Stimulated activated naive CD8-positive, alpha-beta T cell treated with anti-CD3 and anti-CD28 coated beads, Interleukin-15, Interleukin-2, amounts not matched to agents 100 ng/mL and 50 ng/mL, for 24 hours (primary cell): Measurements from ENCODE around the gene BABAM2.
"Not testable (repeated sequence)": the region's sequence is repeated elsewhere in the genome, so short reads cannot be mapped to it uniquely, and the experiment has no call there.

ENCODE experiments used
- H3K27ac Mint-ChIP-seq: one replicate; pipeline ENCODE4 v1.8.0; 2021; ENCODE audit warnings: mild to moderate bottlenecking, mixed read lengths
- H3K27me3 Mint-ChIP-seq: one replicate; pipeline ENCODE4 v1.8.0; 2021; ENCODE audit warnings: mixed read lengths
- H3K36me3 Mint-ChIP-seq: one replicate; pipeline ENCODE4 v1.8.0; 2021; ENCODE audit warnings: low read depth, mixed read lengths
- H3K4me1 Mint-ChIP-seq: one replicate; pipeline ENCODE4 v1.8.0; 2021; ENCODE audit warnings: low read depth, mixed read lengths
- H3K4me3 Mint-ChIP-seq: one replicate; pipeline ENCODE4 v1.8.0; 2021; ENCODE audit warnings: mild to moderate bottlenecking, mixed read lengths
- H3K9me3 Mint-ChIP-seq: one replicate; pipeline ENCODE4 v1.8.0; 2021; ENCODE audit warnings: mixed read lengths

BABAM2 gene

GRCh38 chr2:28018474-28018873, 127.9 kb downstream of the BABAM2 start:
- not testable (repeated sequence) for H3K4me3 Mint-ChIP-seq, H3K4me1 Mint-ChIP-seq, H3K27ac Mint-ChIP-seq, H3K27me3 Mint-ChIP-seq, H3K9me3 Mint-ChIP-seq
- H3K36me3 Mint-ChIP-seq, result peaks cover 19% of the 10 kb centered on the region

DNA sequence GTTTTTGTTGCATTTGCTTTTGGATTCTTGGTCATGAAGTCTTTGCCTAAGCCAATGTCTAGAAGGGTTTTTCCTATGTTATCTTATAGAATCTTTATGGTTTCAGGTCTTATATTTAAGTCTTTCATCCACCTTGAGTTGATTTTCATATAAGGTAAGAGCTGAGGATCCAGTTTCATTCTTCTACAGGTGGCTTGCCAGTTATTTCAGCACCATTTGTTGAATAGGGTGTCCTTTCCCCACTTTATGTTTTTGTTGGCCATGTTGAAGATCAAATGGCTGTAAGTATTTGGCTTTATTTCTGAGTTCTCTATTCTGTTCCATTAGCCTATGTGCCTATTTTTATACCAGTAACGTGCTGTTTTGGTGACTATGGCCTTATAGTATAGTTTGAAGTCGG, 129.0 kb downstream of the BABAM2 start:
- peaks cover 20% of the 10 kb centered on the region for H3K36me3 Mint-ChIP-seq
- not testable (repeated sequence) for H3K27ac Mint-ChIP-seq, H3K4me3 Mint-ChIP-seq, H3K27me3 Mint-ChIP-seq, H3K4me1 Mint-ChIP-seq, H3K9me3 Mint-ChIP-seq

GRCh38 chr2:28021898-28022297, 131.4 kb downstream of the BABAM2 start:
- Mint-ChIP-seq H3K4me1 (no peaks in the 10 kb centered on the region), H3K27ac (no peak overlapping the region), H3K4me3 (no peak overlapping the region), H3K27me3 (no peaks in the 10 kb centered on the region), H3K36me3 (peaks cover 27% of the 10 kb centered on the region), H3K9me3 (no peaks in the 10 kb centered on the region)

- no peak overlapping the region for H3K27ac Mint-ChIP-seq
- peaks cover 44% of the 10 kb centered on the region for H3K36me3 Mint-ChIP-seq
- H3K4me3 Mint-ChIP-seq, result no peak overlapping the region
- no peaks in the 10 kb centered on the region for H3K27me3 Mint-ChIP-seq
- H3K9me3 Mint-ChIP-seq, result no peaks in the 10 kb centered on the region
- H3K4me1 Mint-ChIP-seq, result no peaks in the 10 kb centered on the region
These were observed 134.6 kb downstream of the BABAM2 start for GRCh38 chr2:28025123-28025522.

GRCh38 chr2:28026230-28026629, 135.7 kb downstream of the BABAM2 start:
- not testable (repeated sequence) for H3K27ac Mint-ChIP-seq, H3K27me3 Mint-ChIP-seq, H3K4me1 Mint-ChIP-seq, H3K9me3 Mint-ChIP-seq, H3K4me3 Mint-ChIP-seq
- peaks cover 44% of the 10 kb centered on the region for H3K36me3 Mint-ChIP-seq

GRCh38 chr2:28028025-28028424, 137.5 kb downstream of the BABAM2 start:
- H3K4me3 Mint-ChIP-seq, result no peak overlapping the region
- no peaks in the 10 kb centered on the region for H3K27me3 Mint-ChIP-seq

GRCh38 chr2:28030600-28030999, 140.1 kb downstream of the BABAM2 start:
- Mint-ChIP-seq H3K9me3 (no peaks in the 10 kb centered on the region), H3K27me3 (no peaks in the 10 kb centered on the region), H3K4me3 (no peak overlapping the region), H3K4me1 (peaks cover 3% of the 10 kb centered on the region), H3K27ac (no peak overlapping the region), H3K36me3 (peaks cover 33% of the 10 kb centered on the region)

More at GRCh38 chr2:28028025-28028424, 137.5 kb downstream of the BABAM2 start:
- Mint-ChIP-seq H3K9me3 (no peaks in the 10 kb centered on the region), H3K36me3 (peaks cover 45% of the 10 kb centered on the region), H3K27ac (no peak overlapping the region), H3K4me1 (no peaks in the 10 kb centered on the region)

DNA sequence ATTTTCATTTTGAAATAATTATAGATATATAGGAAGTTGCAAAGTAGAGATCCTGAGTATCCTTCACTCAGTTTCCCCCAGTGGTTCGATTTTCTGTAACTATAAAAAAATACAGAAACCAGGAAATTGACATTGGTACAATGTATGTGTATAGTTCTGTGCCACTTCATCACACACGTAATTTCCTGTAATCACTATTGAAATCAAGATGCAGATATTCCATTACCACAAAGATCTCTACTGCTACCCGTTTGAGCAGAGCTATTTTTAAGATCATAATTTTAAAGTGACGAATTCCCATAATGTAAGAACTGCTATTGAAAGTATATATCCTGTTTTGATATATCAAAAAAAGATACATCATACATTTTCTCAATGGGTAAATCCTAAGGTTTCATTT, 142.3 kb downstream of the BABAM2 start:
- H3K9me3 Mint-ChIP-seq, result no peaks in the 10 kb centered on the region

GRCh38 chr2:28034696-28035095, 144.2 kb downstream of the BABAM2 start:
- Mint-ChIP-seq H3K36me3 (peaks cover 13% of the 10 kb centered on the region), H3K27ac (no peak overlapping the region), H3K4me1 (peaks cover 15% of the 10 kb centered on the region), H3K27me3 (no peaks in the 10 kb centered on the region), H3K4me3 (no peak overlapping the region), H3K9me3 (no peaks in the 10 kb centered on the region)

More for the DNA sequence above, 142.3 kb downstream of the BABAM2 start:
- Mint-ChIP-seq H3K27ac (no peak overlapping the region), H3K4me1 (peaks cover 3% of the 10 kb centered on the region), H3K4me3 (no peak overlapping the region), H3K27me3 (no peaks in the 10 kb centered on the region), H3K36me3 (peaks cover 18% of the 10 kb centered on the region)

DNA sequence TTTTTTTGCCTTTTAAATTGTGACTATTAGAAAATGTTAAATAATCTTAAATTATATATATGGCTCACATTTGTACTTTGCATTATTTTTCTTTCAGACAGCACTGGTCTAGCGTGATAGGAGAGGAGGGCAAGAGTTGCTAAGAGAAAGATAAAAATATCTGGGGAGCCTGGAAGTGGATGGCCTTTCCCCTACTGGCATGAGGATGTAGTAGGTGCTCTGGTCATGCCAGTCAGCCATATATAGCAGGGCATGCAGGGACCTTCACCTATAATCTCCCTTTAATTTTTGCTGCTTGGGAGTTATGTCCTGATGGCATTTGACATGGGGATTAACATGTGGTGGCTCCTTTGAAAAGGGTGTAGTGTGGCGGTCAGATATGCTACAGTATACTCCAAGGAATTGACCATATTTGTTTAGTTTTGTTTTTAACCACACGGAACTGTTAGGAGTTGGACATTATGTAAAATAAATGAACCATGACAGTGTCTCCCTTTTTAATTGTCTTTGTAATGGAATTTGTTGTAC, 144.7 kb downstream of the BABAM2 start:
- Mint-ChIP-seq H3K9me3 (no peaks in the 10 kb centered on the region), H3K36me3 (peaks cover 14% of the 10 kb centered on the region), H3K27me3 (no peaks in the 10 kb centered on the region), H3K27ac (no peak overlapping the region), H3K4me1 (peaks cover 16% of the 10 kb centered on the region), H3K4me3 (no peak overlapping the region)

DNA sequence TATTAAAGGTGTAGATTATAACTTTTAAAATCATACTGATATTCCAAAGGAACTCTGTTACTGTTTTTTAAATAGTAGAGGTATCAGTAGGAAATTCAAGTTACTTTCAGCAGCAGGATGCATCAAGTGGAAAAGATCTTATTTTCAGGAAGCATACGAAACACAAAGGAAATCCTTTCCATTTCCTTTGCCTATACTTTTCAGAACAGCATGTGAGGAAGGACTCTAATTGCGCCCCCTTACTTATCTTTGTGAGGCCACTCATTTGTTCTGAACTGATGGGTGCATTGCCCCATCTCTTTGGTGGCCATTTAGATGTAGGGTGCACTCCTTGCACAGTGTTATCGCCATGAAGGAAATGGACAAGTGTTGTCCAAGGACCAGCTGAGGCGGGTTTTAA, 145.3 kb downstream of the BABAM2 start:
- no peak overlapping the region for H3K4me3 Mint-ChIP-seq

DNA sequence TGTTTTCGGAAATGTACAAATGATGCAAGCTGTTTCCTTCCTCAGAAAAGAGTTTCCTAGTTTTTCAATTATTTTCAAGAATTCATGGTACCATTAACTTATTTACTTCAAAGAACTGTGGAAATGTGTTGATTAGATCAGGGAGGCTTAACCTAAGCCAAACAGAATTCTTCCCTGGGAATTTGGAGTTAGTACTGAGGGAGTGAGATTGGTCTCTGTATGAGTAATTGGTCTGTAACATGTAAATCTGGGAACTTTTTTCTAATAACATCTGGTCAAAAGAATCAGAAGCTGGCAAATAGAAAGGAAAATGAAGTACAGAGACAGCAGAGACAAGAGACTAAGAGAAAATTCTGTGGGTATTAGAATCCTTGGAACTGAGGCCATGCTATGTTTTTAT, 145.8 kb downstream of the BABAM2 start:
- H3K27me3 Mint-ChIP-seq, result no peaks in the 10 kb centered on the region
- no peak overlapping the region for H3K4me3 Mint-ChIP-seq
- H3K36me3 Mint-ChIP-seq, result peaks cover 14% of the 10 kb centered on the region
- H3K27ac Mint-ChIP-seq, result no peak overlapping the region
- peaks cover 16% of the 10 kb centered on the region for H3K4me1 Mint-ChIP-seq
- H3K9me3 Mint-ChIP-seq, result no peaks in the 10 kb centered on the region

More for the DNA sequence above, 145.3 kb downstream of the BABAM2 start:
- H3K27ac Mint-ChIP-seq, result no peak overlapping the region
- H3K4me1 Mint-ChIP-seq, result peaks cover 16% of the 10 kb centered on the region
- H3K36me3 Mint-ChIP-seq, result peaks cover 14% of the 10 kb centered on the region
- H3K9me3 Mint-ChIP-seq, result no peaks in the 10 kb centered on the region
- no peaks in the 10 kb centered on the region for H3K27me3 Mint-ChIP-seq

DNA sequence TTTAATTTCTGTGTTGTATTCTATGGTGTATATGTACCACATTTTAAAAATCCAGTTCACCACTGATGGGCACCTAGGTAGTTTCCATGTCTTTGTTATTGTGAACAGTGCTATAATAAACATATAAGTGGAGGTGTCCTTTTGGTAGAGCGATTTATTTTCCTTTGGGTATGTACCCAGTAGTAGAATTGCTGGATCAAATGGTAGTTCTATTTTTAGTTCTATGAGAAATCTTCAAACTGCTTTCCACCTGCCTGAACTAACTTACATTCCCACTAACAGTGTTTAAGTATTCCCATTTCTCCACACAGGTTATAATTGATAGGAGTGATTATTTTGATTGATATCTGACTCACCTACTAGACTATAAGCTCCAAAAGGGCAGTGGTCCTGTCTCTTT, 148.2 kb downstream of the BABAM2 start:
- no peaks in the 10 kb centered on the region for H3K27me3 Mint-ChIP-seq

DNA sequence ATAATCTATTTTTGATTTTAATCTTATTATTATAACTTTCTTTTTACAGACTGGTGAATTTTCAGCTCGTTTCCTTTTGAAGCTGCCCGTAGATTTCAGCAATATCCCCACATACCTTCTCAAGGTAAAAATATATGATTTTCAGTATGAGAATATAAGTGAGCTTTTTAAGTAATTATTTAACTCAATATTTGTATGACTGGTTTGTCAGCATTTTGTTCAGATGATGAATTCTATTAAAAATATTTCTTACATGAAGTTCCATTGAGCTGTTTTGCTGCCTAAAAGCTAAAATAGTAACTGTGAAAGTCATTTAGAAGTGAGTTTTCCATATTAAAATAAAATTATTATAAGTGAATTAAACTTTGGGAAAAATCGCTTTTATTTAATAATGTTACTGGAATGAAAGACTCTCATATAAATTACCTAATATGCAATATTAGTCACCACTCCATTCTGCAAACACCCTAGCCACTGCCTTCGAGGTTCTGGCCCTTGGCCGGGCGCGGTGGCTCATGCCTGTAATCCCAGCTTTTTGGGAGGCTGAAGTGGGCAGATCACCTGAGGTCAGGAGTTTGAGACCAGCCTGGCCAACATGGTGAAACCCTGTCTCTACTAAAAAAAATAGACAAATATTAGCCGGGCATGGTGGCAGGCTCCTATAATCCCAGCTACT, 155.3 kb downstream of the BABAM2 start:
- Mint-ChIP-seq H3K4me3 (no peak overlapping the region), H3K4me1 (no peaks in the 10 kb centered on the region), H3K9me3 (no peaks in the 10 kb centered on the region), H3K27me3 (no peaks in the 10 kb centered on the region), H3K27ac (no peak overlapping the region), H3K36me3 (peaks cover 18% of the 10 kb centered on the region)

More for the DNA sequence above, 148.2 kb downstream of the BABAM2 start:
- H3K36me3 Mint-ChIP-seq, result peaks cover 13% of the 10 kb centered on the region
- H3K4me1 Mint-ChIP-seq, result peaks cover 16% of the 10 kb centered on the region
- H3K9me3 Mint-ChIP-seq, result no peaks in the 10 kb centered on the region
- no peak overlapping the region for H3K4me3 Mint-ChIP-seq
- no peak overlapping the region for H3K27ac Mint-ChIP-seq

GRCh38 chr2:28046921-28047320, 156.4 kb downstream of the BABAM2 start:
- Mint-ChIP-seq H3K27ac (no peak overlapping the region), H3K27me3 (no peaks in the 10 kb centered on the region), H3K9me3 (no peaks in the 10 kb centered on the region), H3K4me1 (no peaks in the 10 kb centered on the region), H3K36me3 (peaks cover 26% of the 10 kb centered on the region), H3K4me3 (no peak overlapping the region)

GRCh38 chr2:28047681-28048080, 157.2 kb downstream of the BABAM2 start:
- Mint-ChIP-seq H3K4me3 (no peak overlapping the region), H3K27me3 (no peaks in the 10 kb centered on the region), H3K4me1 (no peaks in the 10 kb centered on the region), H3K27ac (no peak overlapping the region), H3K36me3 (peaks cover 26% of the 10 kb centered on the region), H3K9me3 (no peaks in the 10 kb centered on the region)
